GM19351 (cell line): Measurements from ENCODE around the gene METAP1D.
"Not testable (repeated sequence)": the region's sequence is repeated elsewhere in the genome, so short reads cannot be mapped to it uniquely, and the experiment has no call there.

Experiments used
- ATAC-seq: cut with Tn5 transposase; IDR thresholded peaks from one replicate; pipeline ENCODE4 v1.9.1; 2021; ENCODE audit warnings: mild to moderate bottlenecking, moderate library complexity; ENCODE audit not compliant: unreplicated experiment

METAP1D gene

GRCh38 chr2:171996021-171996420 lies 3.7 kb upstream of the METAP1D start:
- ATAC-seq, result no peak

- ATAC-seq, result not testable (repeated sequence)
These were observed 2.7 kb upstream of the METAP1D start for GRCh38 chr2:171997031-171997430.

- ATAC-seq, result no peak
These were observed 592 bp upstream of the METAP1D start for GRCh38 chr2:171999161-171999560.

- no peak for ATAC-seq
These were observed 1.1 kb downstream of the METAP1D start for GRCh38 chr2:172000696-172001361.

GRCh38 chr2:172007372-172007771 lies 7.6 kb downstream of the METAP1D start:
- ATAC-seq, result no peak

- ATAC-seq, result no peak
These were observed 10.1 kb downstream of the METAP1D start for GRCh38 chr2:172009823-172010222.

GRCh38 chr2:172011812-172012575 lies 12.2 kb downstream of the METAP1D start:
- ATAC-seq, result no peak

- ATAC-seq, result no peak
These were observed 13.1 kb downstream of the METAP1D start for GRCh38 chr2:172012677-172013391.

GRCh38 chr2:172013396-172013795 lies 13.6 kb downstream of the METAP1D start:
- ATAC-seq, result peak; percentile 95

- ATAC-seq, result no peak
These were observed 21.6 kb downstream of the METAP1D start for GRCh38 chr2:172021074-172021931.

GRCh38 chr2:172021955-172022354 lies 22.2 kb downstream of the METAP1D start:
- no peak for ATAC-seq

- no peak for ATAC-seq
These were observed 31.8 kb downstream of the METAP1D start for GRCh38 chr2:172031536-172031935.

GRCh38 chr2:172038121-172038520 lies 38.4 kb downstream of the METAP1D start:
- no peak for ATAC-seq

- ATAC-seq, result no peak
These were observed 38.9 kb downstream of the METAP1D start for GRCh38 chr2:172038604-172039003.

GRCh38 chr2:172039011-172039704 lies 39.4 kb downstream of the METAP1D start:
- ATAC-seq, result no peak

GRCh38 chr2:172040311-172040710 lies 40.6 kb downstream of the METAP1D start:
- no peak for ATAC-seq

- no peak for ATAC-seq
These were observed 46.4 kb downstream of the METAP1D start for GRCh38 chr2:172046080-172046678.

GRCh38 chr2:172046866-172047565 lies 47.3 kb downstream of the METAP1D start:
- no peak for ATAC-seq
